ENCODE data around the gene BEST4.

Gene BEST4

DNA sequence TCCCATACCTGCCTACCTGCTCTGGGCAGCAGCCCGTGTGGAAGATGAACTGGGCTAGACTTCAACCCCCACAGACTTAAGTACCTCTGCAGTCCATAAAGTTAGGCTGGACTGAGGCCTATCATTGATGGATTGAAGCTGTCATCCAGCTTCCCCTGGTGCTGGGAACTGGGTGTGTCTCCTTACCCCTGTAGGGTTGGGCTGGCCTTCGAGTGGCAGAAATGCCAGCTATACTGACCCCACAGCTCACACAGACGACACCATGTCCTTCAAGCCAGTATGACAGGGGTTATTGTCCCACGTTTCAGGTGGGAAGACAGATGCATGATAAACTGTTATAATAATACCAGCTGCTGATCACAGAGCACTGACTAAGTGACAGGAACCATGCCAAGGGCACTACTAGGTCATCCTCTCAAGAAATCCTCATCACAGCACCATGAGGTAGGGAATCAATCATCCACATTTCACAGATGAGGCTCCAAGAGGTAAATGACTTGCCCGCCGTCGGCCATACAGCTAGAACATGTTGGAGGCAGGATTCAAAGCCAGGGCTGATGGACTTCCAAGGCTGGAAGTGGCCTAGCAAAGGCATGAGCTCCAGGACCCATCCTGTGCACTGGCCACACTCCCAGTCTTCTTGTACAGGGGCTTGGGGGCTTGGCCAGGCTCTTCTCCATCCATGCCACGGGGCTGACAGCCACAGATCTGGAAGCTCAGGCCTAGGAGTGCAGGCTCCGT lies at the start of gene BEST4:
TSS of gene BEST4 (minus strand) at position 51 of the 741 bp plus-strand sequence. CDS start 465 bp downstream, outside the sequence.
- no peak within 1 kb of the TSS for H3K4me3 ChIP-seq
- DNase-seq (ENCODE audit: low spot score): no peak
- peak within 1 kb of the TSS in 1 of 2 donors; percentile 7 for H3K27ac ChIP-seq
- TF ChIP-seq, protein P1, sequence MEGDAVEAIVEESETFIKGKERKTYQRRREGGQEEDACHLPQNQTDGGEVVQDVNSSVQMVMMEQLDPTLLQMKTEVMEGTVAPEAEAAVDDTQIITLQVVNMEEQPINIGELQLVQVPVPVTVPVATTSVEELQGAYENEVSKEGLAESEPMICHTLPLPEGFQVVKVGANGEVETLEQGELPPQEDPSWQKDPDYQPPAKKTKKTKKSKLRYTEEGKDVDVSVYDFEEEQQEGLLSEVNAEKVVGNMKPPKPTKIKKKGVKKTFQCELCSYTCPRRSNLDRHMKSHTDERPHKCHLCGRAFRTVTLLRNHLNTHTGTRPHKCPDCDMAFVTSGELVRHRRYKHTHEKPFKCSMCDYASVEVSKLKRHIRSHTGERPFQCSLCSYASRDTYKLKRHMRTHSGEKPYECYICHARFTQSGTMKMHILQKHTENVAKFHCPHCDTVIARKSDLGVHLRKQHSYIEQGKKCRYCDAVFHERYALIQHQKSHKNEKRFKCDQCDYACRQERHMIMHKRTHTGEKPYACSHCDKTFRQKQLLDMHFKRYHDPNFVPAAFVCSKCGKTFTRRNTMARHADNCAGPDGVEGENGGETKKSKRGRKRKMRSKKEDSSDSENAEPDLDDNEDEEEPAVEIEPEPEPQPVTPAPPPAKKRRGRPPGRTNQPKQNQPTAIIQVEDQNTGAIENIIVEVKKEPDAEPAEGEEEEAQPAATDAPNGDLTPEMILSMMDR (IDR thresholded peaks at IDR 0.05): no peak

DNA sequence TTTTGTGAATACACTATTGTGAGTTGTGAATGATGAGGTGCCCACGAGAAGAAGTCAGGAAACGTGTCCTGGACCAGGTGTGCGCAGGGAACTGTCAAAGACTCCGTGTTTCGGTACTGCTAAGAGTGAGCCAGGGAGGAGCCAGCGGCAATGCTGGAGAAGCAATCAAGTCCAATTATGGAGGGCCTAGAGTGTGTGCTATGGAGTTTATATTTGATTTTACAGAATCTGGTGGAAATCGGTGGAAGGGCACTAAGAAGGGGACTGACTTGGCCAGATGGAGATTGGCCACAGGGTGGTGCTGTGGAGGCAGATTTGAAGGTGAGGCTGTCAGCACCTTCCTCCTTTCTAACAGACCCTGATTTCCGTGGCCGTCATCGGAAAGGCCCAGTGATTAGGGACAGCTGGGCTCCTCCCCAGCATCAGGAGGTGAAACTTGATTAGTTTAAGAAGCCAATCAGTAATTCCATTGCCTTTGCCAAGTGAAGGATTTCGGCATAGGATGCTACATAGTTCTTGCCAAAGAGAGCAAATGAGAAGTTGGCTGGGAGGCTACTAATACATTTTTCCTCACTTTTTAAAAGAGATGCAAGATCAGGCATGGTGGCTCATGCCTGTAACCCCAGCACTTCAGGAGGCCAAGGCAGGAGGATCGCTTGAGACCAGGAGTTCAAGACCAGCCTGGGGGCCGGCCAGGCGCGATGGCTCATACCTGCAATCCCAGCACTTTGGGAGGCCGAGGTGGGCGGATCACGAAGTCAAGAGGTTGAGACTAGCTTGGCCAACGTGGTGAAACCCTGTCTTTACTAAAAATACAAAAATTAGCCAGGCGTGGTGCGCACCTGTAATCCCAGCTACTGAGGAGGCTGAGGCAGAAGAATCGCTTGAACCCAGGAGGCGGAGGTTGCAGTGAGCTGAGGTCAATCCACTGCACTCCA lies 48.0 kb upstream of the BEST4 start:
- peak overlapping the region; percentile 17 for H3K4me3 ChIP-seq
- TF ChIP-seq, protein P1 (IDR thresholded peaks at IDR 0.05): peak; percentile 72

DNA sequence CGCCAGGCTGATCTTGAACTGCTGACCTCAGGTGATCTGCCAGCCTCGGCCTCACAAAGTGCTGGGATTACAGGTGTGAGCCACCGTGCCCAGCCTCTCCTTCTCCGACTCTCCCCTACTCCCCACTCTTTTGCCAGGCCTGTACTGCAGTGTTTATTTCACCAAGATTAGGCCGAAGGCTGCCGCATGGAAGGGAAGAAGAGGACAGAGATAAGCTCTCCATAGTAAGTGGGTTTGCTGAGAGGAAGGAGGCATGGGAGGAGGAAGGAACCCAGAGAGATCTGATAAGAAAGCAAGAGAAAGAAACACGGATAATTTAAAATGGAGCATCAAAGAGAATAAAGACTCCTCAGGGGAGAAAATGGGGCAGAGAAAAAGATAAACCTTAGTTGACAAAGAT lies 46.4 kb upstream of the BEST4 start:
- no peak overlapping the region for H3K4me3 ChIP-seq
- H3K27ac ChIP-seq: no peak overlapping the region
- no peak for DNase-seq (ENCODE audit: low spot score)
- TF ChIP-seq, protein P1 (IDR thresholded peaks at IDR 0.05): no peak

More for the DNA sequence above, 48.0 kb upstream of the BEST4 start:
- DNase-seq (ENCODE audit: low spot score): peak; percentile 79
- peak overlapping the region in 1 of 2 donors; percentile 8 for H3K27ac ChIP-seq

- Histone ChIP-seq H3K27ac (no peak overlapping the region), H3K4me3 (no peak overlapping the region)
- TF ChIP-seq, protein P1 (IDR thresholded peaks at IDR 0.05): no peak
- DNase-seq (ENCODE audit: low spot score): no peak
Observed at GRCh38 chr1:44832056-44832705, 44.2 kb upstream of the BEST4 start.

- Histone ChIP-seq H3K27ac (no peak overlapping the region), H3K4me3 (no peak overlapping the region)
- DNase-seq (ENCODE audit: low spot score): no peak
- TF ChIP-seq, protein P1 (IDR thresholded peaks at IDR 0.05): no peak
Observed at GRCh38 chr1:44831516-44831915, 43.5 kb upstream of the BEST4 start.

GRCh38 chr1:44830900-44831304 lies 42.9 kb upstream of the BEST4 start:
- no peak for DNase-seq (ENCODE audit: low spot score)
- TF ChIP-seq, protein P1 (IDR thresholded peaks at IDR 0.05): no peak
- no peak overlapping the region for H3K27ac ChIP-seq
- H3K4me3 ChIP-seq: no peak overlapping the region
